Ovary (tissue), 9 donors: ENCODE results near the gene ADAM12. TPM values are rescaled to one million over a fixed set of nuclear protein-coding genes. Genes with fewer than 3 reads are reported as not detected.

Source experiments
- DNase-seq, 5 donors: peaks; one replicate each; pipeline ENCODE4 v3.0.0-alpha.2; 2019 to 2020
- H3K27ac ChIP-seq, 2 donors: fragments of 200-600 bp; one replicate each; pipeline versions ENCODE4 v1.5.1 to v1.8.0; 2019 to 2022
- H3K27me3 ChIP-seq: fragments of 200-600 bp; one replicate; pipeline ENCODE4 v1.8.0; 2022
- H3K36me3 ChIP-seq: fragments of 200-600 bp; sonication (generic); one replicate; pipeline ENCODE4 v1.5.1; 2019
- H3K4me1 ChIP-seq: one replicate; pipeline ENCODE4 v1.8.1; 2013; ENCODE audit warnings: mild to moderate bottlenecking, moderate library complexity; ENCODE audit not compliant: insufficient read depth
- H3K4me3 ChIP-seq: fragments of 200-600 bp; sonication (generic); one replicate; pipeline ENCODE4 v1.5.1; 2017
- H3K9me3 ChIP-seq, 2 donors: fragments of 200-600 bp in 1 of 2; sonication (generic) in 1 of 2; one replicate each; pipeline versions ENCODE4 v1.5.1 to v1.8.1; 2013 to 2019; ENCODE audit warnings: mild to moderate bottlenecking in 1 of 2, moderate library complexity in 1 of 2
- EP300 ChIP-seq: sonication (generic); formaldehyde crosslinking; IDR thresholded peaks from one replicate; pipeline ENCODE4 v1.6.1; 2017; ENCODE audit warnings: antibody characterized with exemption
- POLR2A ChIP-seq: fragments of 450-650 bp; IDR thresholded peaks from one replicate; pipeline ENCODE4 v1.6.1; 2017; ENCODE audit warnings: antibody characterized with exemption, mild to moderate bottlenecking, moderate library complexity
- WGBS, 3 donors: extraction: QIAGEN DNeasy Blood & Tissue Kit in 1 of 3; methylation state at CpG; one replicate each; pipeline versions ENCODE4 v1.1.5 to v1.1.7; 2013 to 2017; 5-methylcytosine and 5-hydroxymethylcytosine counted together
- intact Hi-C, 4 donors: fragments of 100-400 bp; cut with DNase I; formaldehyde crosslinking; loops; one replicate each; pipeline versions ENCODE4 v1.11.0 to v1.15.1; 2022 to 2023
- polyA plus RNA-seq, 2 donors: library from polyadenylated mRNA; stranded (reverse); fragments of 200-250 nt in 1 of 2; fragments of 350-450 nt in 1 of 2; fragmentation: Illumina TruSeq in 1 of 2; extraction: RNeasy Lipid Tissue Mini Kit (QIAGEN cat#74804) in 1 of 2; gene quantifications; one replicate each; pipeline ENCODE4 v1.2.3, GENCODE V29; 2013 to 2014
- total RNA-seq, 7 donors: library from RNA; depleted of rRNA in 2 of 7; stranded (reverse); fragments of >200 nt in 2 of 7; fragmentation: NEBNext Ultra II Directional in 3 of 7; extraction: Animal tissue kit (Norgen Biotek cat#: 25700) in 3 of 7; gene quantifications; one replicate each; pipeline versions ENCODE4 v1.1.0 to v1.2.4, GENCODE V29; 2016 to 2023
- TF ChIP-seq, protein P1 (sequence below), 3 donors: fragments of 450-650 bp in 2 of 3; fragments of 200-600 bp in 1 of 3; IDR thresholded peaks; one replicate each; pipeline versions ENCODE4 v1.5.1 to v1.8.0; 2016 to 2022; ENCODE audit warnings: antibody characterized with exemption in 3 of 3, mild to moderate bottlenecking in 1 of 3
- donor health status: DM: no; HTN: no; CAD: no; lungs with moderate emphysema.
- donor health status: DM: no; HTN: no; CAD: no.
- donor health status: Bipolar disorder and iron deficiency.
- donor health status: DM: yes; HTN: yes; CAD: no.
- donor health status: DM: no; HTN: no; CAD: no.
- donor health status: DM: yes; HTN: yes; CAD: no.

The ADAM12 gene
- total and polyA plus RNA-seq, 9 donors, result 1.8 to 27.2 (median 10.3) TPM

DNA sequence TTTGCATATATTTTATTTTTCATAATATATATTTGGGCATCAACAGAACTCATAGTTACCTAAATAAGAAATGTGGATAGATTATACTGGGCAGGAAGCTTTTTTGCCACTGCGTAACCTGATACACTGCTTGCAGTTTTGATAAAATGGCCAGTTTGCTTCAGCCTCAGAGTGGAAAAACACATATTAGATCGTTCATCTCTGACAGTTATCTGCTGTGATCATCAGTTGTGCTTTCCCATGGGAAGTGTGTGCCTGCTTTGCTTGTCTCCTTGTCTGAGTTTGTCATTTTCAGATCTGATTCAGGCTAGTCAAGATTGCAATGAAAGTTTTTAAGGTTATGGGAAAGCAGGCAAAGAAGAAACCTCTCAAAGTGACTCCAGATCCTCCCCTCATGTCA, 54.0 kb downstream of the ADAM12 start:
- WGBS, 3 donors, result 51 to 58% (median 56%) methylated on average over 2 of the region's 2 CpGs
- no peak for DNase-seq
- no peak overlapping the region for H3K4me3 ChIP-seq
- H3K27ac ChIP-seq, result no peak overlapping the region
- H3K36me3 ChIP-seq, result no peaks in the 10 kb centered on the region
- TF ChIP-seq, protein P1, sequence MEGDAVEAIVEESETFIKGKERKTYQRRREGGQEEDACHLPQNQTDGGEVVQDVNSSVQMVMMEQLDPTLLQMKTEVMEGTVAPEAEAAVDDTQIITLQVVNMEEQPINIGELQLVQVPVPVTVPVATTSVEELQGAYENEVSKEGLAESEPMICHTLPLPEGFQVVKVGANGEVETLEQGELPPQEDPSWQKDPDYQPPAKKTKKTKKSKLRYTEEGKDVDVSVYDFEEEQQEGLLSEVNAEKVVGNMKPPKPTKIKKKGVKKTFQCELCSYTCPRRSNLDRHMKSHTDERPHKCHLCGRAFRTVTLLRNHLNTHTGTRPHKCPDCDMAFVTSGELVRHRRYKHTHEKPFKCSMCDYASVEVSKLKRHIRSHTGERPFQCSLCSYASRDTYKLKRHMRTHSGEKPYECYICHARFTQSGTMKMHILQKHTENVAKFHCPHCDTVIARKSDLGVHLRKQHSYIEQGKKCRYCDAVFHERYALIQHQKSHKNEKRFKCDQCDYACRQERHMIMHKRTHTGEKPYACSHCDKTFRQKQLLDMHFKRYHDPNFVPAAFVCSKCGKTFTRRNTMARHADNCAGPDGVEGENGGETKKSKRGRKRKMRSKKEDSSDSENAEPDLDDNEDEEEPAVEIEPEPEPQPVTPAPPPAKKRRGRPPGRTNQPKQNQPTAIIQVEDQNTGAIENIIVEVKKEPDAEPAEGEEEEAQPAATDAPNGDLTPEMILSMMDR (IDR thresholded peaks at IDR 0.05), result no peak
- no peak for TF ChIP-seq EP300
- TF ChIP-seq POLR2A, result no peak
- H3K27me3 ChIP-seq, result no peaks in the 10 kb centered on the region
- peaks cover 2% of the 10 kb centered on the region for H3K4me1 ChIP-seq
- H3K9me3 ChIP-seq, result no peaks in the 10 kb centered on the region
- intact Hi-C loops, result no loop called here

DNA sequence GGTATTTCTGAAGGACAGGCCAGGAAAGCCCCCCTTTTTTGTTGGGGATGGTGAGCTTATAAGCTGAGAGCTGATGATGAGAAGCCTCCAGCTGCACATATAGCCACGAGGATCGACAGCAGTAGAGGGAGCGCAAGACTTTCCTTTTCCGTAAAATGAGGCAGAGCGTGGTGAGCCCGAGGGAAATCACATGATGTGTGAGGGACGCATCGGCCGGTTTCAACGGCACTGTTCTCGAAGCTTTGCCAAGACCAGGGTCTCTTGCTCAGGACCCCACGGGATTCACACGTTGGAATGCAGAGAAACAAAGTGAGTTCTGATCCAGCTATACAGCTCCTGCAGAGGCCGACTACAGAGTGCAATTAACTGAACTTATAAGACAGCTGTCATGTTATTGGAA, 55.7 kb downstream of the ADAM12 start:
- intact Hi-C loops, result no loop called here
- no peak for DNase-seq
- Histone ChIP-seq H3K4me3 (no peak overlapping the region), H3K4me1 (peaks cover 2% of the 10 kb centered on the region), H3K36me3 (no peaks in the 10 kb centered on the region), H3K9me3 (no peaks in the 10 kb centered on the region), H3K27me3 (no peaks in the 10 kb centered on the region), H3K27ac (no peak overlapping the region)
- WGBS, 3 donors, result 91 to 96% (median 92%) methylated on average over 14 of the region's 14 CpGs
- TF ChIP-seq, protein P1 (IDR thresholded peaks at IDR 0.05), result no peak

DNA sequence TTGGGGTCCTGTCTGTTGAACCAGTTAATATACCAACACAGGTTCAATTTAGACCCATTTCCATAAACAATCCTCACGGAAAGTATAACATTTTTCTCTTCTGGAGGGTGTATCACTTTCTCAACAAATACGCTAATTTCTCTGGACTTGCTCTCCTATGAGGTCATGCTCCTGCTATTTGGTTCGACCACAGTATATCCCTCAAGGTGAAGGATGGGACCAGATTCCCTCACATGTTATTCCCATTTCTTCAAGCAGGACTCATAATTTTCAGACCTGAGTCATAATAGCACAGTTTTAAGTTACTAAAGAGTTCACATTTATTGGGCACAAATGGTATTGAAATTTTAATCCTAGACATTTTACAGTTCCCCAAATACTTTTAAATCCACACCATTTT, 57.2 kb downstream of the ADAM12 start:
- H3K4me1 ChIP-seq, result no peaks in the 10 kb centered on the region
- no peak for DNase-seq
- no peaks in the 10 kb centered on the region for H3K9me3 ChIP-seq
- no peaks in the 10 kb centered on the region for H3K27me3 ChIP-seq
- no peak overlapping the region for H3K4me3 ChIP-seq
- WGBS, 3 donors, result 89 to 94% (median 92%) methylated on average over 3 of the region's 3 CpGs
- H3K36me3 ChIP-seq, result no peaks in the 10 kb centered on the region
- TF ChIP-seq EP300 (no peak), POLR2A (no peak)
- TF ChIP-seq, protein P1 (IDR thresholded peaks at IDR 0.05), result no peak
- intact Hi-C loops, result no loop called here
- H3K27ac ChIP-seq, result no peak overlapping the region

DNA sequence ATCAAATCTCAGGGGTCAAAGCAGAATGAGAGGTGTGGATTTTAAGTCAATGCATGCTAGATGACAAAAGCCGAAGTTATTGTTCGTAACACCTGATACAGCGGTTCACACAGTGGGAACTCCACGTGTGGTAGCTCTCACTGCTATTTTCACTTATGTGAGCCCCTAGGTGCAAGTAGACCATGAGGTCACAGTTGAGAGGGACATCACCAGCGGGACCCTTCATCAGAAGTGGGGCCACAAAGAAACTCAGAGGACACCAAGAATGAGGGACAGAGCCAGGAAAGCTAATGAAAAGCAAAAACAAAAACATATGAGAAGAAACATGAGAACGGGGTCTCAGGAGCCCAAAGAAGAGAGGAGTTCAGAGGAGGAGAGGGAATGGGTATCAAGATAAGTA, 63.5 kb downstream of the ADAM12 start:
- H3K27me3 ChIP-seq, result no peaks in the 10 kb centered on the region
- no peak for DNase-seq
- H3K36me3 ChIP-seq, result no peaks in the 10 kb centered on the region
- no peak overlapping the region for H3K4me3 ChIP-seq
- TF ChIP-seq POLR2A (no peak), EP300 (no peak)
- TF ChIP-seq, protein P1 (IDR thresholded peaks at IDR 0.05), result no peak
- intact Hi-C loops, result no loop called here
- no peak overlapping the region for H3K27ac ChIP-seq
- 93 to 97% (median 94%) methylated on average over 6 of the region's 6 CpGs for WGBS, 3 donors
- H3K4me1 ChIP-seq, result peaks cover 6% of the 10 kb centered on the region
- H3K9me3 ChIP-seq, result no peaks in the 10 kb centered on the region

DNA sequence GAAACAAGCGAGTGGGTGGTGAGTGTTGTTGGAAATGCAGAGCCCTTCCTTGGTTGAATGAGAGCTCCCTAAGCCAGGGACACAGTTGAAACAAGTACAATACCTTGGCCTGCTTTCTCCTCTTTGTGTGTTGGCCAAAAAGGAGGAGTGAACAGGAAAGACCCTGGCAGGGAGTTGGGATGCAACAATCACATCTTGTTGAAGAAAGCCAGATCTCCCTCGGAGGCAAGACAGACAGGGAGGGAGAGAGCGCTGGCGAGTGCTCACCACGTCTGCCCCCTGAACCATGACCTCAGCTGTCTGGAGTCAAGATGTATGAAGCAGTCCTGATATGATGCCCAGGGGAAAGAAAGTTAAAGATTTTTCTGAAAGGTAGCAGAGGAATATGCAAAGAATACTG, 66.8 kb downstream of the ADAM12 start:
- intact Hi-C loops, result no loop called here
- DNase-seq, result peak in 2 of 5 donors; percentile 42 to 53
- no peak overlapping the region for H3K4me3 ChIP-seq
- H3K4me1 ChIP-seq, result peaks cover 7% of the 10 kb centered on the region
- WGBS, 3 donors, result 15 to 20% (median 16%) methylated on average over 5 of the region's 5 CpGs
- no peaks in the 10 kb centered on the region for H3K9me3 ChIP-seq
- TF ChIP-seq, protein P1 (IDR thresholded peaks at IDR 0.05), result no peak
- no peak for TF ChIP-seq POLR2A
- TF ChIP-seq EP300, result no peak
- H3K27ac ChIP-seq, result peak overlapping the region in 1 of 2 donors; percentile 41
- H3K27me3 ChIP-seq, result no peaks in the 10 kb centered on the region
- H3K36me3 ChIP-seq, result no peaks in the 10 kb centered on the region
